Muscle of leg (tissue), 11 donors: Measurements from ENCODE around the gene MFSD12. TPM values are rescaled to one million over a fixed set of nuclear protein-coding genes. Genes with fewer than 3 reads are reported as not detected.
"Not testable (repeated sequence)": the region's sequence is repeated elsewhere in the genome, so short reads cannot be mapped to it uniquely, and the experiment has no call there.

Experiments
- DNase-seq: peaks from one replicate; pipeline ENCODE4 v3.0.0; 2013
- H3K27ac ChIP-seq: one replicate; pipeline ENCODE4 v1.5.1; 2013; ENCODE audit warnings: mild to moderate bottlenecking, low read length, control low read depth
- H3K27me3 ChIP-seq: one replicate; pipeline ENCODE4 v1.6.1; 2013; ENCODE audit warnings: low read length; ENCODE audit not compliant: control insufficient read depth, insufficient read depth
- H3K36me3 ChIP-seq: one replicate; pipeline ENCODE4 v1.6.1; 2013; ENCODE audit warnings: low read length; ENCODE audit not compliant: control insufficient read depth, insufficient read depth
- H3K4me1 ChIP-seq: one replicate; pipeline ENCODE4 v1.6.1; 2013; ENCODE audit warnings: low read length; ENCODE audit not compliant: control insufficient read depth, insufficient read depth
- H3K4me3 ChIP-seq: one replicate; pipeline ENCODE4 v1.5.1; 2013; ENCODE audit warnings: low read length, control low read depth
- H3K9me3 ChIP-seq: replicated peaks from 2 replicates; pipeline ENCODE4 v1.6.1; 2013; ENCODE audit warnings: low read depth, low read length; ENCODE audit not compliant: control insufficient read depth
- WGBS: methylation state at CpG from one replicate; pipeline ENCODE4 v1.1.5; 2013; ENCODE audit warnings: missing lambda C conversion rate; ENCODE audit not compliant: insufficient coverage; 5-methylcytosine and 5-hydroxymethylcytosine counted together
- polyA plus RNA-seq, 8 donors: library from polyadenylated mRNA; unstranded; fragments of 120-200 nt; gene quantifications; one replicate each; pipeline versions ENCODE4 v1.2.1 to v1.2.3, GENCODE V29; 2013; ENCODE audit warnings: inconsistent platforms in 1 of 8, low replicate concordance in 1 of 8; ENCODE audit not compliant: insufficient read length in 8 of 8, insufficient read depth in 1 of 8
- total RNA-seq: library from RNA; stranded (reverse); fragments of 120-200 nt; gene quantifications from one replicate; pipeline ENCODE4 v1.2.4, GENCODE V29; 2013

MFSD12 gene
- total and polyA plus RNA-seq, 9 donors = 15.3 to 39.7 (median 27.6) TPM

DNA sequence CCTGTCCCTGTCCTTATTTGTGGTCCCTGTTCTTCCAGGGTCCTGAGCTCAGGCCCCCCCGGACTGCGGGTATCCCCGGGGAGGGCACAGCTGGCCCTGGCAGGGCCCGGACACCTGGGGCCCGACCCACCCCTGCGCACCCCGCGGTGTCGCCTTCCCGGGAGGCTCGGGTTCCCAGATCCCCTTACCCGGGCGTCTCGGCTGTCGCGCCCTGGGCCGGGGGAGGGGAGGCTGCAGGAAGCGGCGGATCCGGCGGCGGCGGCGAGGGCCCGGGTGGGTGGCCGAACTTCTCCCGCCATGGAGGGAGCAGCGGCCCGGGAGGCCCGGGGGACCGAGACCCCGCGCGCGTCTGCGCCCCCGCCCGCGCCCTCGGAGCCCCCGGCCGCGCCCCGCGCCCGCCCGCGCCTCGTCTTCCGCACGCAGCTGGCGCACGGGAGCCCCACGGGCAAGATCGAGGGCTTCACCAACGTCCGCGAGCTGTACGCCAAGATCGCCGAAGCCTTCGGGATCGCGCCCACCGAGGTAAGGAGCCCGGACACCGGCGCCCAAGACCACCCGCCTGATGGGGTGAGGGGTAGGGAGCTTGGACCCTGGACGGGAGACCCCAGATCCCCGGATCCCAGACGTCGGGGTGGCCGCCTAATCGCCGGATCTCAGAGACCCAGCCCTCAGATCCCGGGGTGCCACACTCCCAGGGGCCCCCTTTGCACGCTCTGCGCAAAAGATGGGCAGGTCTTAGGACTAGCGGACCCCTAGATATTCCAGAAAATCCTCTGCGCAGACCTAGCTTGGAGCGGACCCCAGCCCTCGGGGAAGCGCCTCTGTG lies 28.1 kb upstream of the MFSD12 start, which contains the start of gene GIPC3:
TSS of gene GIPC3 (plus strand) at position 178 of the 826 bp plus-strand sequence. CDS start at position 298, 120 bp downstream.
- Histone ChIP-seq H3K4me3 (peak within 1 kb of the TSS; percentile 8), H3K4me1 (peaks cover 5% of the 10 kb centered on the region), H3K27ac (no peak within 1 kb of the TSS), H3K27me3 (peaks cover 36% of the 10 kb centered on the region), H3K36me3 (no peaks in the 10 kb centered on the region), H3K9me3 (no peaks in the 10 kb centered on the region)
- no peak for DNase-seq
- WGBS = 3% methylated on average over 80 of the region's 84 CpGs

DNA sequence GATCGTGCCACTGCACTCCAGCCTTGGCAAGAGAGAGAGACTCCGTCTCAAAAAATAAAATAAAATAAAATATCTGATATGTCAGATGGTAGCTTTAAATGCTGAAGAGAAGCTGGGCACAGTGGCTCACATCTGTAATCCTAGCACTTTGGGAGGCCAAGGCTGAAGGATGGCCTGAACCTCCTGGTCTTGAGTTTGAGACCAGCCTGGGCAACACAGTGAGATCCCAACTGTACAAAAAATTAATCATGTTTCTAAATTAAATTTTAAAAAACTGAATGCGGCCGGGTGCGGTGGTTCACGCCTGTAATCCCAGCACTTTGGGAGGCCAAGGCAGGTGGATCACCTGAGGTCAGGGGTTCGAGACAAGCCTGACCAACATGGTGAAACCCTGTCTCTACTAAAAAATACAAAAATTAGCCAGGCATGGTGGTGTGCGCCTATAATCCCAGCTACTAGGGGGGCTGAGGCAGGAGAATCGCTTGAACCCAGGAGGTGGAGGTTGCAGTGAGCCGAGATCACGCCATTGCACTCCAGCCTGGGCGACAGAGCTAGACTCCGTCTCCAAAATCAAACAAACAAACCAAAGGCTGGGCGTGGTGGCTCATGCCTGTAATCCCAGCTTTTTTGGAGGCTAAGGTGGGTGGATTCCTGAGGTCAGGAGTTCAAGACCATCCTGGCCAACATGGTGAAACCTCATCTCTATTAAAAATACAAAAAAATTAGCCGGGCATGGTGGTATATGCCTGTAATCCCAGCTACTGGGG lies 26.8 kb upstream of the MFSD12 start:
- peaks cover 36% of the 10 kb centered on the region for H3K27me3 ChIP-seq
- H3K4me1 ChIP-seq, H3K4me3 ChIP-seq, H3K9me3 ChIP-seq, DNase-seq, H3K27ac ChIP-seq, H3K36me3 ChIP-seq: not testable (repeated sequence)
- 100% methylated on average over 4 of the region's 15 CpGs for WGBS

DNA sequence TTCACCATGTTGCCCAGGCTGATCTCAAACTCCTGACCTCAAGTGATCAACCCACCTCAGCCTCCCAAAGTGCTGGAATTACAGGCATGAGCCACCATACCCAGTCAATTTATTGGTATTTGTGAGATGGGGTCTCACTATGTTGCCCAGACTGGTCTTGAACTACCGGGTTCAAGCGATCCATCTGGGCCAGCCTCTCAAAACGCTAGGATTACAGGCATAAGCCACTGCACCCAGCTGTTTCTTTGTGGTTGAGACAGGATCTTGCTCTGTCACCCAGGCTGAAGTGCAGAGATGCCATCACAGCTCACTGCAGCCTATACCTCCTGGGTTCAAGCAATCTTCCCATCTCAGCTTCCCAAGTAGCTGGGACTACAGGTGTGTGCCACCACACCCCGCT lies 24.4 kb upstream of the MFSD12 start:
- not testable (repeated sequence) for H3K27ac ChIP-seq, H3K4me1 ChIP-seq, H3K4me3 ChIP-seq, H3K36me3 ChIP-seq, H3K9me3 ChIP-seq, DNase-seq
- 50% methylated on average over 1 of the region's 4 CpGs for WGBS
- H3K27me3 ChIP-seq = peaks cover 32% of the 10 kb centered on the region

DNA sequence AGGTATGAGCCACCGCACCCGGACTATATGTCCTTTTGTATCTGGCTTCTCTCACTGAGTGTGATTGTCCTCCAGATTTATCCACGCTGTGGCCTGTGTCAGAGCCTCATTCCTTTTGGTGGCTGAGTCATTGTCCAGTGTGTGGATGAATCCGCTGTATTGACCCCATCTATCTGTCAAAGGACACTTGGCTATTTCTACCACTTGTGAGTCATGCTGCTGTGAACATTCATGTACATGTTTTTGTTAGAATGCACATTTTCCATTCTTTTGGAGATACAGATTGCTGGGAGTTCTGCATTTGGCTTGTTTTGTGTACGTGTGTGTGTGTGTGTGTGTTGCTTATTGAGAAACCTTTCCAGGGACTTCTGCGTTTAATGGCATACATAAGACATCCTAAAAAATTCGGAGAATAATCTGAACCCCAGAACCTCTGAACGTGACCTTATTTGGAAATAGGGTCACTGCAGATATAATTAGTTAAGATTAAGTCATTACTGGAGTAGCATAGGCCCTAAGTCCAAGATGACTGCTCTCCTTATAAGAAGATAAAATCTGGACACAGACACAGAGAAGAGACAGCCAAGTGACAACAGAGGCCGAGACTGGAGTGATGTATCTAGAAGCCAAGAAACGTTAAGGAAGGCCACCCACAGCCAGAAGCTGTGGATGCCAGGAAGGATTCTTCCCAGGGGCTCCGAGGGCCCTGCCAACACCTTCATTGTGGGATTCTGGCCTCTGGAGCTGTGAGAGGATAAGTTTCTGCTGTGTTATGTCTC lies 23.0 kb upstream of the MFSD12 start:
- no peaks in the 10 kb centered on the region for H3K9me3 ChIP-seq
- WGBS = 59% methylated on average over 5 of the region's 11 CpGs
- no peak overlapping the region for H3K27ac ChIP-seq
- H3K4me1 ChIP-seq = peaks cover 13% of the 10 kb centered on the region
- H3K4me3 ChIP-seq = no peak overlapping the region
- peaks cover 2% of the 10 kb centered on the region for H3K36me3 ChIP-seq
- peaks cover 18% of the 10 kb centered on the region for H3K27me3 ChIP-seq
- peak; percentile 77 for DNase-seq

DNA sequence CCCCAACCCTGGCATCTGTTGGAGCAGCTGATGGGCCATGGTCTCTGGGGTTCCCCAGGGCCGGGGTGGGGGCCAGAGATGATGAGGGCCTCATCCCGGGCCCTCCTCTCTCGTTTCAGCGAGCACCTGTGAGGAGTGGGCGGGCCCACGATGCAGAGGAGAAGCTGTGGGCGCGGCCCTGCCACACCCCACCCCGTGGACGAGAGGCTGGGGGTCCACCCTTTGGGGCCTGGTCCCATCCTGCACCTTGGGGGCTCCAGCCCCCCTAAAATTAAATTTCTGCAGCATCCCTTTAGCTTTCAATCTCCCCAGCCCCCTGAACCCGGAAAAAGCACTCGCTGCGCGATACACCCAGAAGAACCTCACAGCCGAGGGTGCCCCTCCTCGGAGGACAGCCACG lies 21.0 kb upstream of the MFSD12 start:
- Histone ChIP-seq H3K36me3 (peaks cover 12% of the 10 kb centered on the region), H3K9me3 (no peaks in the 10 kb centered on the region), H3K4me3 (no peak overlapping the region), H3K27me3 (peaks cover 2% of the 10 kb centered on the region), H3K27ac (no peak overlapping the region), H3K4me1 (peaks cover 21% of the 10 kb centered on the region)
- DNase-seq = no peak
- WGBS = 72% methylated on average over 15 of the region's 17 CpGs

DNA sequence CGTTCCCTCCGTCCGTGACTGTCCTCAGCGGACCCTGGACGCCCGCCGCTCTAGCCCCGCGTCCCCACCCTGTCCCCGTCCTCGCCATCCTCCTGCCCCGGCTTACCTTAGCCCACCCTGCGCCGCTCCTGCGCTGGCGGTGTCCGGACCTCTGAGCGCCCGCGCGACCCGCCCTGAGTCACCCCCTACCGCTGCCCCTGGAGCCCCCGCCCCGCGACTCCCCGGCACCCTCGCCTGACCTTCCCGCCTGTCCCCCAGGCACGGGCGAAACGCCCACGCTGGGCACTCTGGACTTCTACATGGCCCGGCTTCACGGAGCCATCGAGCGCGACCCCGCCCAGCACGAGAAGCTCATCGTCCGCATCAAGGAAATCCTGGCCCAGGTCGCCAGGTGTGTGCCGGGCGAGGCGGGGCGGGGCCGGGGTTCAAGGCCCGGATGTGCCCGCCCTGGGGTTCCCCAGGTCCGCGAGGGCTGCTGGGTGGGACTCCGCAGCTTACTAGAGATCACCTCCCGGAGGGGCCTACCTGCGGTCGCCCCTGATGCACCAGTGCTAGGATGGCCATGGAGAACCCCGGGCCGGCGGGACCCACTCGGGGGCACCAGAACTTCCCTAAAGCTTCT lies 20.4 kb upstream of the MFSD12 start:
- WGBS = 53% methylated on average over 60 of the region's 60 CpGs
- DNase-seq = no peak
- Histone ChIP-seq H3K9me3 (no peaks in the 10 kb centered on the region), H3K36me3 (peaks cover 12% of the 10 kb centered on the region), H3K27ac (no peak overlapping the region), H3K27me3 (no peaks in the 10 kb centered on the region), H3K4me1 (peaks cover 22% of the 10 kb centered on the region), H3K4me3 (no peak overlapping the region)

DNA sequence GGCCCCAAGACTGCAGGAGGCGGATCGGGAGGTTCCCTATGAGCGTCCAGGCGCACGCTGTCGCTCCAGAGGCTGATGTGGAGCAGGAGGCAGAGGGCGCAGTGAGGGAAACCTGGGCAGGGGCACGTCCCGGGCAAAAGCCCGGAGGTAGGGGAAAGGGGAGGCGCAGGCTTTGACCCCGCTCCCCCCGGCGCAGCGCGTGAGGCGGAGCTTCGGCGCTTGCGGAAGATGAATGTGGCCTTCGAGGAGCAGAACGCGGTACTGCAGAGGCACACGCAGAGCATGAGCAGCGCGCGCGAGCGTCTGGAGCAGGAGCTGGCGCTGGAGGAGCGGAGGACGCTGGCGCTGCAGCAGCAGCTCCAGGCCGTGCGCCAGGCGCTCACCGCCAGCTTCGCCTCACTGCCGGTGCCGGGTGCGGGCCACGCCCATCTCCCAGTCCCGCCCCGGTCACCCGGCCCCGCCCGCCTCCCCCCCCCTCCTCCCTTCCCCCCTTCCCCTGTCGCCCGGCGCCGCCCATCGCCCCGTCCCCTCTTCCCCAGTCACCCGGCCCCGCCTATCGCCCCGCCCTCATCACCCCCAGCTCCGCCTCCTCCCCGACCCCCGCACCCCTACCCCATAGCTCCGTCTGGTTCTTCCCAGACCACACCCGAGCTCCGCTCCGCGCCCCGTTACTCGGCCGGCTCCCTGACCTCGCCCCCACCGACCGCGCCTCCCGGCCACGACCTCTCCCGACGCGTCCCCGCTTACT lies 19.5 kb upstream of the MFSD12 start:
- Histone ChIP-seq H3K9me3 (no peaks in the 10 kb centered on the region), H3K27ac (no peak overlapping the region), H3K27me3 (no peaks in the 10 kb centered on the region), H3K4me1 (peaks cover 27% of the 10 kb centered on the region), H3K4me3 (peak overlapping the region; percentile 42), H3K36me3 (peaks cover 12% of the 10 kb centered on the region)
- DNase-seq = peak; percentile 82
- WGBS = 8% methylated on average over 50 of the region's 78 CpGs

DNA sequence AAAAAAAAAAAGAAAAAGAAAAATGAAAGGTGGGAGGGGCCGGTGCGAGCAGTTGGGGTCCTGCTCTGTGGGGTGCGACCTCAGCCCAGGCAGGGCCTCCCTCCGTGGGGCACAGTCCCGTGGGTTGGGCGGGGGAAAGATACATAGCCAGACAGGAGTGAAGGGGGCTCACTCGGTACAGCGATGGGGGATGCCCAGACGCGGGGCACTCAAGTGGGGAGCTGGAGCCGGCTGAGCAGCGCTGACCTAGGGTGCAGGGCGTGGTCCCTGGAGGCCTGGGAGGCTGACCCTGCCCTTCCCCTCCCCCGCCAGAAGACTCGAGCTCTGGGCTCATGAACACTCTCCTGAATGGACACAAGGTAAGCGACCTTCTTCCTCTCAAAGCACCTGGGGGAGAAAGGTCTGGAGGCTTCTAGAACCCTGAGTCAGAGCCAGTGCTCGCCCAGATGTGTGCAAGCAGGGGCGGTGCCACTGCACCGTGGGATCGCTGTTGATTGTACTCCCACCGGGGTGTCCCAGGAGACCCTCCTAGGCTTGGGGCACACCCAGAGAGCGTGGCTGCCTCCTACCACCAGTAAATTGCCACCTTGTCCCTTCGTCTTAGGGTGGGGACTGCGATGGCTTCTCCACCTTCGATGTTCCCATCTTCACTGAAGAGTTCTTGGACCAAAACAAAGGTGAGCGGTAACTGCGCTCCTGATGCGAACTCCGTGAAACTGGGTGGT lies 18.7 kb upstream of the MFSD12 start:
- Histone ChIP-seq H3K4me1 (peaks cover 30% of the 10 kb centered on the region), H3K9me3 (no peaks in the 10 kb centered on the region), H3K27me3 (no peaks in the 10 kb centered on the region), H3K4me3 (peak overlapping the region; percentile 42), H3K36me3 (peaks cover 12% of the 10 kb centered on the region), H3K27ac (no peak overlapping the region)
- WGBS = 68% methylated on average over 20 of the region's 29 CpGs
- no peak for DNase-seq

DNA sequence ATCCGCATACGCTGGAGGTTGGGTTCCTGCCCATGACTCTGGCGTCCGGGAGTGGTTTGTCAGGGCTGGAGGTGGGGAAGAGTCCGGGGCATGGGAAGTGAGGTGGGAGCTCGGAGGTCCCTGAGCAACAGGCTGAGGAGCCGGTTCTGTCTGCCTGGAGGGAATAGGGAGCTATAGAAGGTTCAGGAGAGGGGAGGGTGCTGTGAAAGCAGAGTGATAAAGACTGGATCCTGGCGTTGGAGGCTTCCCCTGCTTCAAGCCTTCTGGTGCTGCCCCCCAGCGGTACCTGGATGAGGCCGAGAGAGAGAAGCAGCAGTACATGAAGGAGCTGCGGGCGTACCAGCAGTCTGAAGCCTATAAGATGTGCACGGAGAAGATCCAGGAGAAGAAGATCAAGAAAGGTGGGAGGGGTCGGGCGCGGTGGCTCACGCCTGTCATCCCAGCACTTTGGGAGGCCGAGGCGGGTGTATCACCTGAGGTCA lies 17.9 kb upstream of the MFSD12 start:
- WGBS = 76% methylated on average over 13 of the region's 19 CpGs

More for the DNA sequence above, 17.9 kb upstream of the MFSD12 start:
- Histone ChIP-seq H3K27me3 (no peaks in the 10 kb centered on the region), H3K36me3 (peaks cover 12% of the 10 kb centered on the region), H3K9me3 (no peaks in the 10 kb centered on the region), H3K4me1 (peaks cover 30% of the 10 kb centered on the region), H3K27ac (no peak overlapping the region), H3K4me3 (no peak overlapping the region)
- peak; percentile 7 for DNase-seq
